ENCODE results near the gene KIF19. TPM values are rescaled to one million over a fixed set of nuclear protein-coding genes. Genes with fewer than 3 reads are reported as not detected.
"Not testable (repeated sequence)": the region's sequence is repeated elsewhere in the genome, so short reads cannot be mapped to it uniquely, and the experiment has no call there.

The KIF19 gene
- polyA plus RNA-seq, 4 donors = 0.37 to 1.3 (median 1.1) TPM

DNA sequence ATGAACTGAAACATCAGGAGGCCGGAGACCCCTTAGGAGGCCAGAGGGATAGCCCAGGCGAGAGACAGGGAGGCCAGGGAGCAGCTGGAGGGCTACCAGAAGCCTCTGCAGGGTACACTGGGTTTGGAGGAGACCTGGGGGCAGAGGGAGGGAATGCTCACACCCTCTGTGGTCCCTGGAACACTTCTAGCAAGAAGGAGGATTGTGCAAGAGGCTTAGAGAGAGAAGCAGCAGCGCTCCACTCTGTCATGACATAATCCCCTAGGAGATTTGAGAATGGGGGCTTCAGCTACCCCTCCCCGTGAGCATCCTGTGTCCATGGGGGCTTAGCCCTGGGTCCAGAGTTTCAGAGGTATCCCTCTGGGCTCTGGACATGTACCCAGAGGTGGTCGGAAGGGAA is 57.1 kb downstream of the KIF19 start:
- DNase-seq (ENCODE audit: low read depth in 4 of 4, low spot score in 2 of 4) = no peak

GRCh38 chr17:74385201-74385600 is 59.2 kb downstream of the KIF19 start:
- DNase-seq (ENCODE audit: low read depth in 4 of 4, low spot score in 2 of 4) = no peak

DNA sequence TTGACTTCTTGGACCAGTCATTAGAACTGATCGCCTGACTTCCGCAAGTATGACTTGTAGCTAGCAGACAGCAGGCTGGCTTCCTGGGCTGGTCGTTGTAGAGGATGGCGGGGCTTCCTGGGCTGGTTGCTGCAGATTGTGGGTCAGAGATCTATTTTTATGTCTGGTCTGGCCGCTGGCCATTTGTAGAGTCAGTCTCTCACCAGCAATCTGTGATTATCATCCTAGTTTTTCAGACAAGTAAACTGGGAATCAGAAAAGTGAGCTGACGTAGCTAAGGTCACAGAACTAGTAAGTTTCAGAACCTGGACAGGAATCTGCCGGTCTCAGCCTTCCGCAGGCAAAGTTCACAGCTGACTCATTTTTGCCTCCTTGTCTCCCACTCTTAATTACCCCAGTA is 60.4 kb downstream of the KIF19 start:
- no peak for DNase-seq (ENCODE audit: low read depth in 4 of 4, low spot score in 2 of 4)

GRCh38 chr17:74387365-74388218 is 61.6 kb downstream of the KIF19 start:
- no peak for DNase-seq (ENCODE audit: low read depth in 4 of 4, low spot score in 2 of 4)

GRCh38 chr17:74389084-74389753 is 63.2 kb downstream of the KIF19 start:
- DNase-seq (ENCODE audit: low read depth in 4 of 4, low spot score in 2 of 4) = no peak

DNA sequence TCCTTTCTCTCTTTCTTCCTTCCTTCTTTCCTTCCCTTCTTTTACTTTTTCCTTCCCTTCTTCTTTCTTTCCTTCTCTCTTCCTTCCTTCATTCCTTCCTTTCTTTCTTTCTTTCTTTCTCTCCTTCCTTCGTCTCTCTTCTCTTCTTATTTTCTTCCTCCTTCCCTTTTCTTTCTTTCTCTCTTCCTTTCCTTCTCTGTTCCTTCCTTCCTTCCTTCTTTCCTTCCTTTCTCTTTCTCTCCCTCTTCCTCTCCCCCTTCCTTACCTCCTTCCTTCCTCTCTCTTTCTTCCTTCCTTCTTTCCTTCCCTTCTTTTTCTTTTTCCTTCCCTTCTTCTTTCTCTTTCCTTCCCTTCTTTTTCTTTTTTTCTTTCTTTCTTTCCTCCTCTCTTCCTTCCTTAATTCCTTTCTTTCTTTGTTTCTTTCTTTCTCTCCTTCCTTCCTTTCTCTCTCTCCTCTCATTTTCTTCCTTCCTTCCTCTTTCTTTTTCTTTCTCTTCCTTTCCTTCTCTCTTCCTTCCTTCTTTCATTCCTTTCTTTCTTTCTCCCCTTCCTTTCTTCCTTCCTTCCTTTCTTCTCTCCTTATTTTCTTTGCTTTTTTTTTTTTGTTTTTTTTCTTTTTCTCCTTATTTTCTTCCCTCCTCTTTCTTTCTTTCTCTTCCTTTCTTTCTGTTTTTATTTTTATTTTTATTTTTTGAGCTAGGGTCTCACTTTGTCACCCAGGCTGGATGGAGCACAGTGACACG is 64.1 kb downstream of the KIF19 start:
- DNase-seq (ENCODE audit: low read depth in 4 of 4, low spot score in 2 of 4) = no peak

- DNase-seq (ENCODE audit: low read depth in 4 of 4, low spot score in 2 of 4) = no peak
Observed at GRCh38 chr17:74390680-74391653, 64.9 kb downstream of the KIF19 start.

- DNase-seq (ENCODE audit: low read depth in 4 of 4, low spot score in 2 of 4) = no peak
Observed at GRCh38 chr17:74391771-74392170, 65.7 kb downstream of the KIF19 start.

DNA sequence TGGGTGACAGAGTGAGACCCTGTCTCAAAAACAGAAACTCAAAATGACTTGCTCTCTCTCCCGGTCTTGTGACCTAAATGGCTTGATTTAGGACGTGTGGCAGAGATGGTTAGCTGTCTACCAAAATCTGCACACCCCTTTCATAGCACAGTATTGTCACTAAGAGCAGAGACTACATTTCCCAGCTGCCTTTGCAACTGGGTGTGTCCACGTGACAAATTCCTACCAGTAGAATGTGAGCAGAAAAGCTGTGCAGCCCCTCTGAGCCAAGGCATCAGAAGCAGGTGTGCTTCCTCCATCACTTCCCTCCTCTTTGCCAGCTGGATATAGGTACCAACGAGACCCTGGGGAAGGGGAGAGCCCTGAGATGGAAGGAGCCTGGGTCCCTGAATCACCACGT is 66.8 kb downstream of the KIF19 start:
- DNase-seq (ENCODE audit: low read depth in 4 of 4, low spot score in 2 of 4) = no peak

- no peak for DNase-seq (ENCODE audit: low read depth in 4 of 4, low spot score in 2 of 4)
Observed at GRCh38 chr17:74393346-74393942, 67.4 kb downstream of the KIF19 start.

DNA sequence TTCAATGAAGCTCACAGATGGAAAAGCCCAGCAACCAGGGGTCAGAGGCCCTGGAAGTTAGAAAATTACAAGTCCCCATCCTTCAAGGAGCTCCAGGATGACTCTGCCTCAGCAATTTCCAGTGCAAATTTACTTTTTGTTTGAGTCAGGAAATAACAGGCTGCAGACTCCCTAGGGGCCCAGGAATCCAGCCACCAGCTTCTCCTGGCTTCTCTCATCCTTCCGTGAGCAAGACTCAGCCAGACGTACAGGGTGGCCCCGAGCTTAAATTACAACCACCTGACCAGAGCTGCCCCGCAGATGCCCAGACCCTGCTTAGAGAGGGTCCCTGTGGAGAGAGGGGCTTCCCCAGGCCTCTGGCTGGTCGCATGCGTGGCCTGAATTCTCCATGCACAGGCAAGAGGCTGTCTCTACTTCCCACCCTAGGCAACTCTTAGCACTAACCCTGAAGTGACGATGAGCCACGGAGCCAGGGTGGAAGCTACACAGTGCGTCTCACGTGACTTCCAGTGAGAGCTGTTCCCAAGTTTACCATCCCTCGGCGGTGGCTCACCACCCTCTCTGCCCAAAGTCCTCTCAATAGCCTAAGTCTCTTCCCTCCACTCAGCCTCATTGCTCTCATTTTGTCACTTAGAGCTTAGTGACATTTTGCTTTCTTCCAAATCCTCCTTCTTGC is 68.4 kb downstream of the KIF19 start:
- no peak for DNase-seq (ENCODE audit: low read depth in 4 of 4, low spot score in 2 of 4)

GRCh38 chr17:74394977-74395376 is 69.0 kb downstream of the KIF19 start:
- DNase-seq (ENCODE audit: low read depth in 4 of 4, low spot score in 2 of 4) = no peak

GRCh38 chr17:74396567-74396966 is 70.5 kb downstream of the KIF19 start:
- no peak for DNase-seq (ENCODE audit: low read depth in 4 of 4, low spot score in 2 of 4)

DNA sequence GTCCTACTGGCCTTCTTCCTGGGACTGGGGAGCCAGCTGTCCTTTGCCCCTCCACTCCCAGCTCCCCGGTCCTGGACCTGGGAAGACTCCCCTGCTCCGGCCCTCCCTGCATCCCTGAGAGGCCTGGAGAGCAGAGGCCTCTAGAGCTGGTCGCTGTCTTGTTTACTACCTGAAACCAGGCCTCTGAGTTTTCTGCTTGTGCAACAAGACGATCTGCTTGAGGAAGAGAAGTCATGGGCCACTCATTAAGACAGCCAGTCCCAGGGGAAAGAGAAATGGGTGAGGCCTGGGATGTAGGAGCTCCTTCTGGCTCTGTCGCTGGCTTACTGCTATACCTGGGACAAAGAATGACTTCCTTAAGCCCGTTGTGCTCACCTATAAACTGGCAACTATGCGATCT is 76.0 kb downstream of the KIF19 start:
- DNase-seq (ENCODE audit: low read depth in 4 of 4, low spot score in 2 of 4) = no peak

- DNase-seq (ENCODE audit: low read depth in 4 of 4, low spot score in 2 of 4) = no peak
Observed at GRCh38 chr17:74403512-74404137, 77.6 kb downstream of the KIF19 start.

DNA sequence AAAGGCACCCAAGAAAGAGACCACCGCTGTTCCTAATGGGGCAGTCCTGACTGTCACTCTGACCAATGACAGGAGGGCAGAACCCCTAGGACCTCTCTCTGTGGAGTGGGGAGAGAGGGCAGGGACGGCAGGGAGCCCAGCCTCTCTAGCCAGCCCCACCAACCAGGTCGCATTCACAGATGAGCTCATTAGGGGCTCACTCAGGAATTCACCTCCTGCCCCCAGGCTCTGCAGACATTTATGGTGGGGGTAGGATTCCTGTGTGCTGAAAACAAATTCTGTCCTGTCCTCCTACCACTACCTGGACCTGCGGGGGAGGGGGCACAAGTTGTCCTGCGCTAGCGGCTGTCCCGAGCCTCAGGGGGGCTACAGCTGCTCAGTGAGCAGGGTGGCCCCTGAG is 78.2 kb downstream of the KIF19 start:
- no peak for DNase-seq (ENCODE audit: low read depth in 4 of 4, low spot score in 2 of 4)

GRCh38 chr17:74404789-74405188 is 78.8 kb downstream of the KIF19 start:
- DNase-seq (ENCODE audit: low read depth in 4 of 4, low spot score in 2 of 4) = no peak

DNA sequence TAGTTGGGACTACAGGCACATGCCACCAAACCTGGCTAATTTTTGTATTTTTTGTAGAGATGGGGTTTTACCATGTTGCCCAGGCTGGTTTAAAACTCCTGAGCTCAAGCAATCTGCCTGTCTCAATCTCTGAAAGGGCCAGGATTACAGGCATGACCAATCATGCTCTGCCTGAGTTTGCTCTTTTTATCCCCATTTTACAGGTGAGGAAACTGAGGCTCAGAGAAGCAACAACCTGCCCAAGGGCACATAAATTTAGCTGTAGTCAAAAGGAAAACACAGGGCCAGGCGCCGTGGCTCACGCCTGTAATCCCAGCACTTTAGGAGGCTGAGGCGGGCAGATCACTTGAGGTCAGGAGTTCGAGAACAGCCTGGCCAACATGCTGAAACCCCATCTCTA is 79.3 kb downstream of the KIF19 start:
- DNase-seq (ENCODE audit: low read depth in 4 of 4, low spot score in 2 of 4) = not testable (repeated sequence)

Measured in left renal cortex interstitium (tissue), 4 donors.